Keratinocyte (primary cell): ENCODE measurements around the gene RABGEF1. TPM values are rescaled to one million over a fixed set of nuclear protein-coding genes. Genes with fewer than 3 reads are reported as not detected.

ENCODE experiments used
- DNase-seq: peaks from one replicate; pipeline ENCODE4 v3.0.0-alpha.2; 2011; ENCODE audit warnings: low read depth, missing footprints, low spot score
- FAIRE-seq: peaks from 2 replicates; lab custom pipeline; 2011; peaks lifted over from hg19 to GRCh38; lab: Jason Lieb, UNC
- H2AFZ ChIP-seq: 2 replicates; pipeline ENCODE4 v1.6.0; 2012; ENCODE audit warnings: low read length, control low read depth, inconsistent platforms; ENCODE audit not compliant: control insufficient read depth
- H3K27ac ChIP-seq: 2 replicates; pipeline ENCODE4 v1.5.1; 2011; ENCODE audit warnings: low read length; ENCODE audit not compliant: control insufficient read depth, insufficient read depth
- H3K27me3 ChIP-seq: 3 replicates; pipeline ENCODE4 v1.6.0; 2011; ENCODE audit warnings: low read length; ENCODE audit not compliant: control insufficient read depth, insufficient read depth; ENCODE audit errors: extremely low read depth
- H3K36me3 ChIP-seq, 2 experiments: 2 replicates in 1 of 2; 3 replicates in 1 of 2; pipeline ENCODE4 v1.5.1; 2011; ENCODE audit warnings: low read length in 2 of 2, mild to moderate bottlenecking in 1 of 2; ENCODE audit not compliant: control insufficient read depth in 2 of 2, insufficient read depth in 2 of 2; ENCODE audit errors: extremely low read depth in 1 of 2
- H3K4me1 ChIP-seq: 3 replicates; pipeline ENCODE4 v1.5.1; 2011; ENCODE audit warnings: low read length; ENCODE audit not compliant: control insufficient read depth, insufficient read depth; ENCODE audit errors: extremely low read depth
- H3K4me2 ChIP-seq: 3 replicates; pipeline ENCODE4 v1.6.0; 2011; ENCODE audit warnings: low read depth, low read length; ENCODE audit not compliant: control insufficient read depth, insufficient read depth; ENCODE audit errors: extremely low read depth
- H3K4me3 ChIP-seq, 3 experiments: fragments of 200-600 bp in 1 of 3; sonication (generic) in 1 of 3; 2 replicates in 2 of 3; 3 replicates in 1 of 3; pipeline ENCODE4 v1.5.1; 2011 to 2016; ENCODE audit warnings: low read length in 3 of 3, mild to moderate bottlenecking in 3 of 3, control low read depth in 2 of 3, inconsistent platforms in 1 of 3, low read depth in 1 of 3, mixed read lengths in 1 of 3, mixed run types in 1 of 3, moderate library complexity in 1 of 3; ENCODE audit not compliant: control insufficient read depth in 2 of 3, insufficient read depth in 2 of 3; ENCODE audit errors: extremely low read depth in 1 of 3
- H3K79me2 ChIP-seq: 2 replicates; pipeline ENCODE4 v1.6.0; 2012; ENCODE audit warnings: low read length; ENCODE audit not compliant: control insufficient read depth, insufficient read depth
- H3K9ac ChIP-seq: 3 replicates; pipeline ENCODE4 v1.6.0; 2011; ENCODE audit warnings: low read length; ENCODE audit not compliant: control insufficient read depth, insufficient read depth; ENCODE audit errors: extremely low read depth
- H3K9me1 ChIP-seq: 3 replicates; pipeline ENCODE4 v1.6.0; 2011; ENCODE audit warnings: low read length; ENCODE audit not compliant: control insufficient read depth, insufficient read depth; ENCODE audit errors: extremely low read depth
- H3K9me3 ChIP-seq: 2 replicates; pipeline ENCODE4 v1.5.1; 2012; ENCODE audit warnings: low read depth, low read length; ENCODE audit not compliant: control insufficient read depth
- H4K20me1 ChIP-seq: 3 replicates; pipeline ENCODE4 v1.6.0; 2011; ENCODE audit warnings: low read length; ENCODE audit not compliant: control insufficient read depth, insufficient read depth; ENCODE audit errors: extremely low read depth
- CTCF ChIP-seq, 3 experiments: IDR thresholded peaks in 1 of 3; conservative IDR thresholded peaks in 1 of 3; optimal IDR thresholded peaks in 1 of 3; 2 replicates in 2 of 3; 3 replicates in 1 of 3; pipeline versions ENCODE3 to v1.5.1; 2011; ENCODE audit warnings: low read length in 3 of 3, mild to moderate bottlenecking in 3 of 3, moderate library complexity in 2 of 3, control low read depth in 1 of 3, inconsistent platforms in 1 of 3; ENCODE audit not compliant: insufficient read depth in 2 of 3; ENCODE audit errors: extremely low read depth in 1 of 3
- EZH2 ChIP-seq: IDR thresholded peaks from one replicate; pipeline ENCODE4 v1.6.1; 2012; ENCODE audit warnings: inconsistent platforms, mild to moderate bottlenecking, low read length, moderate library complexity
- dilution Hi-C: fragments of 300-500 bp; cut with MboI; formaldehyde crosslinking; loops from one replicate; pipeline ENCODE4 v1.7.0; 2020; ENCODE audit warnings: low sequenced_read_pairs; ENCODE audit not compliant: extremely low pct_ligation_motif_present
- polyA plus RNA-seq, 5 experiments: library from polyadenylated mRNA; depleted of rRNA in 3 of 5; stranded (reverse) in 3 of 5; stranded (forward) in 1 of 5; unstranded in 1 of 5; fragments of >200 nt; gene quantifications; 1 replicate in 1 of 5; 2 replicates in 3 of 5; 3 replicates in 1 of 5; pipeline versions ENCODE4 v1.2.1 to v1.2.3, GENCODE V29; 2011 to 2012; ENCODE audit warnings: missing spikeins in 2 of 5, low read depth in 1 of 5, low replicate concordance in 1 of 5

Gene RABGEF1
- polyA plus RNA-seq, 1 donor (not counting 4 experiments of a cell fraction or from before 2014, with no cell fraction given) = 58.2 TPM

DNA sequence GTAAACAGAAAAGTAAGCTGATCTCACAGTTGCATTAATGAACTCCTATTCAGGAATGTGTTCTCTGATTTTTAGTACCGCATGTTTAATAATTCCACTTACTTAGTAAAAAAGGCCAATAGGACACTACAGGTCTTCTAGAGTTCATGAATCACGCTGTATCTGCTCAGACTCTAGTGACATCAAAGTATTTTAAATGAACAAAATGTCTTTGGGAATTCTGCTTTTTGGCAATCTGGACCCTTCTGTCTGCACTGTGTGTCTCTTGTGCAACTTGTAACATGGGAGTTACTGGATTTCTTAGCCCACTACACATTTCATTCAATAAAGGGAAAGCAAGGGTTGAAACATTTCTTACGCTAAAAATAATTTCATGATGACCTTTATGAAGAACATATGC, 50.2 kb downstream of the RABGEF1 start:
- no peak for FAIRE-seq
- TF ChIP-seq EZH2 (no peak), CTCF (optimal IDR thresholded peaks at IDR 0.05 in 1 of 3, IDR thresholded peaks at IDR 0.05 in 1 of 3, conservative IDR thresholded peaks at IDR 0.05 in 1 of 3; ENCODE audit: extremely low read depth in 1 of 3, insufficient read depth in 2 of 3, low read length in 3 of 3) (no peak)
- H3K36me3 ChIP-seq = peaks cover 21 to 27% of the 10 kb centered on the region in 2 experiments

DNA sequence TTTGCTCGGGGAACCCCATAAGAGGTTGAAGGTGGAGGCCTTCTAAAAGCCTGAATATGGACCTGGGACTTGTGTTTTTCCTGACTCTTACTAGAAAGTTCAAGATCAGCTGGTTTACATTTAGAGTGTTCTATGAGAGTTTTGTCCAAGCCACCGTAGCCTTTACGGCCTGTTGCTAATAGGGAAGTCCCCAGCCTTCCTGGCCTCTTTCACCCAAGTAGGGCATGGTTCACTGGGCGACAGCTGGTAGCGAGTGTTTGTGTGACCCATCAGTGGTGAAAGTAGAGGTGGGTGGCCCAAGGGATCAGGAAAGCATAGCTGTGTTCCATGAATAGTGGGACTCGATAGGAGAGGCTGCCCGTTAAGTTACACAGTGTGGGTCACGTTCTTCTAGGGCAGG, 60.1 kb downstream of the RABGEF1 start:
- no peak for DNase-seq
- no peak for FAIRE-seq
- Histone ChIP-seq H3K27ac (no peak overlapping the region), H3K27me3 (no peaks in the 10 kb centered on the region), H3K9me1 (no peaks in the 10 kb centered on the region), H2AFZ (no peak overlapping the region), H3K9me3 (no peaks in the 10 kb centered on the region), H3K9ac (no peak overlapping the region), H3K4me1 (no peaks in the 10 kb centered on the region), H3K79me2 (no peaks in the 10 kb centered on the region), H3K4me2 (no peak overlapping the region), H3K4me3 (no peak overlapping the region), H4K20me1 (no peaks in the 10 kb centered on the region), H3K36me3 (peaks cover 38 to 50% of the 10 kb centered on the region in 2 experiments)
- dilution Hi-C loops = no loop called here
- TF ChIP-seq CTCF (optimal IDR thresholded peaks at IDR 0.05 in 1 of 3, IDR thresholded peaks at IDR 0.05 in 1 of 3, conservative IDR thresholded peaks at IDR 0.05 in 1 of 3; ENCODE audit: extremely low read depth in 1 of 3, insufficient read depth in 2 of 3, low read length in 3 of 3) (no peak), EZH2 (no peak)

More for the DNA sequence above, 50.2 kb downstream of the RABGEF1 start:
- Histone ChIP-seq H3K9me3 (no peaks in the 10 kb centered on the region), H3K9ac (no peak overlapping the region), H3K4me2 (no peak overlapping the region), H4K20me1 (no peaks in the 10 kb centered on the region), H2AFZ (no peak overlapping the region), H3K4me3 (no peak overlapping the region), H3K79me2 (no peaks in the 10 kb centered on the region), H3K4me1 (no peaks in the 10 kb centered on the region), H3K9me1 (no peaks in the 10 kb centered on the region), H3K27me3 (no peaks in the 10 kb centered on the region), H3K27ac (no peak overlapping the region)
- dilution Hi-C loops = no loop called here
- no peak for DNase-seq
